Stimulated activated CD8-positive, alpha-beta memory T cell treated with anti-CD3 and anti-CD28 coated beads, Interleukin-15, amount 100 ng/mL, for 1 hour (primary cell): ENCODE results near the gene ACTR3C.
A peak's percentile ranks its signal among the peaks of the same experiment; 100 is the strongest.

Experiments used
- DNase-seq: peaks from one replicate; pipeline ENCODE4 v3.0.0-alpha.2; 2020; ENCODE audit warnings: low read depth

ACTR3C gene

DNA sequence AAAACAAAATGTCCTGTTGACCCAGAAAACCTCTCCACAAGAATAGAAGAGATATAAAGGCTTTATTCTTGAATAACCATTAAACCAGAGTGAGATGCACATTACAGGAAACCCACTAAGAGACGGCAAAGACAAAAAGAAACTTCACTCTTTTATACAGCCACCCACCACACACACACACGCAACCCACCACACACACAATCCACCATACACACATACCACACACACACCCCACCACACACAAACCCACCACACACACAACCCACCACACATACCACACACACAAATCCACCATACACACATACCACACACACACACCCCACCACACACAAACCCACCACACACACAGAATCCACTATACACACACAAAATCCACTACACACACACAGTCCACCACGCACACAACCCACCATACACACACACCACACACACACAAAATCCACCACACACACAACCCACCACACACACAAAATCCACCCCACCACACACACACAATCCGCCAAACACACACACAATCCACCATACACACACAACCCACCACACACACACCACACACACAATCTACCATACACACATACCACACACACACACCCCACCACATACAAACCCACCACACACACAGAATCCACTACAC is 35.8 kb upstream of the ACTR3C start:
- no peak for DNase-seq

DNA sequence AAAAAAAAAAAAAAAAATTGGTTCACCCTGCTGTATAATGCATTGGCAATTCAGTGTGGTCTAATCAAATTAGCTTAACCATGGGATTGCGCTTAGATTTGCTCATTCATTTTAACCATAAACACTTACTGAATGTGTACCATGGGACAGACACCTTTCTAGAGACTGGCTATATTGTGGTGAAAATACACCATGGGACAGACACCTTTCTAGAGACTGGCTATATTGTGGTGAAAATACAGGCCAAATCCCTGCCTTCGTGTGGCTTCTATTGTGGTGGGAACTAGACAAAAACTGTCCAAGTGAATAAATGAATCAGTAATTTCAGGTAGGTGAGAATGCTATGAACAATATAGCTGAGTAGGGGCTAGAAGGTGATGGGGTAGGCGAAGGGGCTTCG is 35.1 kb upstream of the ACTR3C start:
- no peak for DNase-seq

GRCh38 chr7:150357771-150358427 is 34.6 kb upstream of the ACTR3C start:
- DNase-seq: no peak

GRCh38 chr7:150357270-150357669 is 33.9 kb upstream of the ACTR3C start:
- DNase-seq: peak; percentile 47

GRCh38 chr7:150356265-150356897 is 33.0 kb upstream of the ACTR3C start:
- no peak for DNase-seq

DNA sequence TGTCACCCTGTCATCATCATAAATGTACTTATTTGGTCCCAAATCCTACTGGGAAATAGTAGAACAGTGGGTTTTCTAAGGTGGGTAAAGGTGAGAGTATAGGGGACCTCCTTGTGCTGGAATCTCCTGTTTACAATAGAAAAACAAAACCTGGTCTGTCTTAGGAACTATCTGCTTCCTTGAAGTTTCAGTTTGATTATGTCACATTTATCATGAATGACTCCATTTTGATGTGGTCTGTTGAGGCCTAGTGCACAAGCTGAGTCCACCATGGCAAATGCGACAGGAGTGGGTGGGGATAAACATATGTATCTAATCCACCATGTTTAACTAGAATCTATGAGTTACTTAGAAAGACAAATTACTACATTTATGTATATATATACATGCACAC is 32.3 kb upstream of the ACTR3C start:
- no peak for DNase-seq

DNA sequence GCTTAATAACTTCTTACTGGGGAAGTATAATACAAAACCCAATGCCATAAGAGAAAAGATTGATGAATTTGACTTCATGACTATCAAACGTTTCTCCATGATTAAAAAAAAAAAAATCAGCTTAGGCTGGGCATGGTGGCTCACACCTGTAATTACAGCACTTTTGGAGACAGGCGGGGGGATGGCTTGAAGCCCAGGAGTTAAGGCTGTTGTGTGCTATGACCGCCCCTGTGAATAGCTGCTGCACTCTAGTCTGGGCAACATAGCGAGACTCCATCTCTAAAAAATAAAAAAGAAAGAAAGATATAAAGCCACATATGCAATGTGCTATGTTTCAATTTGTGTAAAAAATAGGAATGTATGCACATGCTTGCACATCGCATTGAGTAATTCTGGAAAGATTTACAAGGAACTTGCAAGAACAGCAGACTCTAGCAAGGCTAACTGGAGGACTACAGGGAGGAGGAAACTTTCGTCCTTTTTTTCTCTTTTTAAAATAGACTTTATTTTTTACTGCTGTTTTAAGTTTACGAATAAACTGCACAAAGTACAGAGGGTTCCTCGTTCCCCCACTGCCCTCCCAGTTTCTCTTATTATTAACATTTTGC is 28.3 kb upstream of the ACTR3C start:
- DNase-seq: no peak

- no peak for DNase-seq
These were observed 23.6 kb upstream of the ACTR3C start for GRCh38 chr7:150346922-150347321.

- no peak for DNase-seq
These were observed 21.7 kb upstream of the ACTR3C start for GRCh38 chr7:150345012-150345411.

DNA sequence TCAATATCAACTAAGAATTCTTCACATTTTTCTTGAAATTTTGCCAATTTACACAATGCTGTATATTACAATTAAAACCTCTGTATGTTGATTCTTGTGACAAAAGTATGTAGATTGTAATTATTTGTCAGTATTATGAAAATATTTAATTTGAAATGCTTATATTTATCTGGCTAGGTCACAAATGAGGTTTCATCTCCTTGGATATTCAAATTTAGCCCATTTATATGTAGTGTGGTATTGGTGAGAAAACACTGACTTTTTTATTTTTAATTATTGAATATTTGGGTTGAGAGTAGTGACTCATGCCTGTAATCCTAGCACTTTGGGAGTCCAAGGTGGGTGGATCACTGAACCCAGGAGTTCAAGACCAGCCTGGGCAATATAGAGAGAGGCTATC is 21.0 kb upstream of the ACTR3C start:
- DNase-seq: no peak

GRCh38 chr7:150343225-150343624 is 19.9 kb upstream of the ACTR3C start:
- no peak for DNase-seq

- no peak for DNase-seq
These were observed 18.7 kb upstream of the ACTR3C start for GRCh38 chr7:150342121-150342408.

DNA sequence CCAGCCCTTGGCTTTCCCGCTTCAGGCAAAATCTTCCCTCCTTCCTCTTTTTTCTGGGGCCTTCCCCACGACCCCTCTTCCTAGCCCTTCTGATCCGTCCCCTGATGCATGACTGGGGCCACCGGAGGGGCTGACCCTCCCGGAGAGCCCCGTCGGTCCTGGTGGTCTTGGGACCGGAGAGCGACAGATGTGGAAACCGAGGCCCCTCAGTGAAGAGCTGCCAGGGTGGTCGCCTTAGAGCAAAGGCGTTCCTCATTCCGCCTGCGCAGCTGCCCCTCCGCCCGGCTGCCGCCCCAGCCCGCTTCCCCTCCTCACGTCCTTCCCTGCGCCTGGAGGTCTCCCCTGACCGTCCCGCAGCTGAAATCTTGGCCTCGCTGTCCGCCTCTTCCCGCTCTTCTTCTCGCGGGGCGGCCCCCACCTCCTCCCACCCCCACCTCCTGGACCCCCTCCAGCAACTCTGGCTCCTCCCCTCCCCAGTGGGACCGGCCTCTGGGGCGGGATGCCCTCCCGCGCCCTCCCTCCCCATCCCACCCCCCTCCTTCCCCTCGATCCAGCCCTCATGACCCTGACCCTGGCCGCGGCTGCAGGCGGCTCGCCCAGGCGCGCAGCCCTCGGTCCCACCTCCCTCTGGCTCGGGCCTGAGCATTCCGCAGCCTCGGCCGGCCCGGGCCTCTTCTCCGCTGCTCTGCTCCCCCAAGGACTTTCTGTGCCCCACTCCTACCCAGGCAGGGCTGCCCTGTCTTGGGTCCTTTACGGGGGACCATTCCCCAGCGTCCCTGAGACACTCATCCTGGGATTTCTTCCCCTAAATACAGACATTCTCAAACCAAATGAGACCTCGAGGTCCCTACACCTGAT is 18.1 kb upstream of the ACTR3C start, which contains the start of gene RARRES2:
RARRES2 (minus strand) TSS at position 367 of the 858 bp plus-strand sequence. CDS start 1,020 bp downstream, outside the sequence.
- DNase-seq: no peak

DNA sequence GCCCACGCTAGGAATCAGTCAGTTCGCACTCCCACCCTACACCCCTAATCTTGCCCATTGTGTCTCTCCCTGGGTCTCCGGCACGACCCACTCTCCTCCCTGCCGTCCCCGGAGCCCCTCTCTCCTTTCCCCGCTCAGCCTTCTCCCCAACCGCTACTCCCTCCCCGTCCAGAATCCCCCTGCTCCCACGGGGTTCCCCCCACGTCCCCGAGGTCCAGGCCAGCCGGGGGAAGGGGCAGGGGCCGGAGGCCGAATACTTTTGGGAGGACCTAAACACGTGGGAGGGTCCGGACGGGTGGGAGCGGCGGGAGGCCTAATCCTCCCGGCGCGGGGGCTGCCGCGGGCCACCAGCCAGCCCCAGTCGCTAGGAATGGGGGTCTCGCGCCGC is 17.5 kb upstream of the ACTR3C start:
- DNase-seq: no peak

DNA sequence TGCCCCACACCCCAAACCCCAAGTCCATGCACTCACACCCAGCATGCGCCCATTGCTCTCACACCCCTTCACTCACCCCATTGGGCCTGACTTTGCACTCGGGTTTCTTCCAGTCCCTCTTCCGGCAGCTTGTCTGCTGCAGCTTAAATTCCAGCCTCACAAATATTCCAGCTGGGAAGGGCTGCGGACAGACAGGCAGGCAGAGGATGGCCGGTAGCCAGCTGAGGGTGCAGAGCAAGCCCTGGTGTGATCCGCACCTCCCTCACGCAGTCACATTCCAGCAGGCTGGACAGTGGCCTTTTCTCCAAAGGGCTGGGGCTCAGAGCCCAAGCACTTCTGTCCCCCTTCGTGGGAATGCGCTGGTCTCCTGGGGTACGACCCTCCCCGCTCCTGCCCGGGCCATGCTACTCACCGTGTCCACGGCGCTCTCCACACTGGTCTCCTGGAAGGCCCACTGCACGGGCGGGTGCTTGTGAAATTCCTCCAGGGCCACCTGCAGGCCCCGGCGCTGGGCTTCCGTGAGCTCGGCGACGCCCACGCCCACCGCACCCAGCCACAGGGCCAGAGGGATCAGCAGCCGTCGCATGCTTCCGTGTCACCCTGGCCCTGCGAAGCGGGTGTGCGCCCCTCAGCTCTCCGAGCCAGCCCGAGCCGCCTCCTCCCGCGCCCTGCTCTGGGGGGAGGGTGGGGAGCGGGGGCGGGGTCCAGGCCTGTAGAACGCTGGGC is 16.8 kb upstream of the ACTR3C start:
- no peak for DNase-seq

DNA sequence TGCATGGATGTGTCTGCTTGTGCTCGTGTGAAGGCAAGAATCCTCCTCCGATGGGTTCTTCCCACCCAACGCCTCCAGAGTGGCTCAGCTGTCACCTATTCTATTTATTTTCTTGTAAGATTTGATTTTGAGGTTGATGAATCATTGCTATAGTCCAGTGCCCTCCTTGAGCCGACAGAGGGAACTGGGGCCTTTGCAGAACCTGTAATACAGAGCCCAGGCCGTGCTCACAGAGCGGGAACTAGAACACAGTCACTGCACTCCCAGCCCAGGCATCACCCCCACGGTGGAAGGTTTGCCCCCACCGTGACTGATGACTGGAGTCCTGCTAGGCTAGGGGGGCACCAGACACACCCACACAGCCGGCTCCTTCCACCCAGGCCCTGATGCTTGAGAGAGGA is 16.1 kb upstream of the ACTR3C start:
- DNase-seq: no peak

DNA sequence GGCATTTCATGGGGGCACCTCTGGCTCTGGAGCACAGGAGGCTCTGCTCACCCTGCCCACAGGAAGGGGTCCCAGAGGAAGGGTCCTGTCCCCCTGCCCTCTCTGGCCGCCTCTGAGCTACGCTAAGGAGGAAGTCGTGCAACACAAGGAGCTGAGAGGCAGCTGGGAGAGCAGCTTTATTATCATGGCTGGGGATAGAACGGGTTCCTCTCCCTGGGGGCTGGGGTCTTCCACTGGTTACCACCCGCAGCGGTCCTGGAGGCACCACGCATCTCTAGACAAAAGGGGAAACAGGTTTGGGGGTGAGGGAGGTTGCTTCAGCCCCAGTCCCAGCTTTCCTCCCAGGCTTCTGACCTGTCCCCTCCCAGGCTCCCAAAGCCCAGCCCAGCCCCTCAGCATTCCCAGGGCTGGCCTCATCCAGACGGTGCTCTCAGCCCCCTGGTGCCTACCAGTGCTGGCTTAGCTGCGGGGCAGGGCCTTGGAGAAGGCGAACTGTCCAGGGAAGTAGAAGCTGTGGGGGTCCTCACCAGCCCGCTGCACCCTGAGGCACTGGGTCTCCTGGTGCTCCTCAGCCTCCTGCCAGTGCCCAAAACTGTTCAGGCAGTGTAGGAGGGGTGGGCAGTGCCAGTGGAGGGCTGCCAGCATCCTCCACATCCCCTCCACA is 15.0 kb upstream of the ACTR3C start:
- no peak for DNase-seq

GRCh38 chr7:150337659-150338081 is 14.3 kb upstream of the ACTR3C start:
- DNase-seq: no peak

- no peak for DNase-seq
These were observed 13.8 kb upstream of the ACTR3C start for GRCh38 chr7:150337179-150337578.

DNA sequence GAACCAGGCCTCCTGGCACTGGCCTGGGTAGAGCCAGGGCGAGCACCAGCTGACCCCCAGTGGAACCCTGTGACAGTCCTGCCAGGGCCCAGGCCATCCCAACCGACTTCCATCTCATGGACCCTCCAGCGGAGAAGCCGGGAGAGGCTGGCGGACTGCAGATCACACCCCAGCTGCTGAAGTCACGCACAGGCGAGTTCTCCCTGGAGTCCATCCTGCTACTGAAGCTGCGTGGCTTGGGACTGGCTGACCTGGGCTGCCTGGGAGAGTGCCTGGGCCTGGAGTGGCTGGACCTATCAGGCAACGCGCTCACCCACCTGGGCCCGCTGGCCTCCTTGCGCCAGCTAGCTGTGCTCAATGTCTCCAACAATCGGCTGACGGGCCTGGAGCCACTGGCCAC is 13.4 kb upstream of the ACTR3C start:
- no peak for DNase-seq

GRCh38 chr7:150335774-150336112 is 12.4 kb upstream of the ACTR3C start:
- DNase-seq: no peak
